Measurements from ENCODE around the gene ZNF776. TPM values are rescaled to one million over a fixed set of nuclear protein-coding genes. Genes with fewer than 3 reads are reported as not detected.

ZNF776 gene
- polyA plus RNA-seq, 1 donor (not counting 4 experiments of a cell fraction or from before 2014, with no cell fraction given): 7.4 TPM

GRCh38 chr19:57719424-57719823 lies 27.2 kb upstream of the ZNF776 start:
- no peak for FAIRE-seq
- Histone ChIP-seq H3K4me3 (ENCODE audit: control insufficient read depth in 2 of 3, extremely low read depth in 1 of 3, insufficient read depth in 2 of 3, low read depth in 1 of 3, low read length in 3 of 3) (no peak overlapping the region), H3K9ac (ENCODE audit: control insufficient read depth, extremely low read depth, insufficient read depth, low read length) (no peak overlapping the region), H3K27me3 (ENCODE audit: control insufficient read depth, extremely low read depth, insufficient read depth, low read length) (no peaks in the 10 kb centered on the region), H4K20me1 (ENCODE audit: control insufficient read depth, extremely low read depth, insufficient read depth, low read length) (no peaks in the 10 kb centered on the region), H3K36me3 (ENCODE audit: control insufficient read depth in 2 of 2, extremely low read depth in 1 of 2, insufficient read depth in 2 of 2, low read length in 2 of 2) (peaks cover 15 to 16% of the 10 kb centered on the region in 2 experiments), H3K9me3 (ENCODE audit: control insufficient read depth, low read depth, low read length) (peaks cover 8% of the 10 kb centered on the region), H3K9me1 (ENCODE audit: control insufficient read depth, extremely low read depth, insufficient read depth, low read length) (no peaks in the 10 kb centered on the region), H3K27ac (ENCODE audit: control insufficient read depth, insufficient read depth, low read length) (no peak overlapping the region), H3K4me1 (ENCODE audit: control insufficient read depth, extremely low read depth, insufficient read depth, low read length) (no peaks in the 10 kb centered on the region), H2AFZ (ENCODE audit: control insufficient read depth, low read length) (no peak overlapping the region), H3K79me2 (ENCODE audit: control insufficient read depth, insufficient read depth, low read length) (no peaks in the 10 kb centered on the region), H3K4me2 (ENCODE audit: control insufficient read depth, extremely low read depth, insufficient read depth, low read depth, low read length) (no peak overlapping the region)
- DNase-seq (ENCODE audit: low read depth, low spot score): no peak
- dilution Hi-C loops (cut with MboI; ENCODE audit: extremely low pct_ligation_motif_present, low sequenced_read_pairs): no loop called here
- no peak for TF ChIP-seq CTCF (optimal IDR thresholded peaks at IDR 0.05 in 1 of 3, IDR thresholded peaks at IDR 0.05 in 1 of 3, conservative IDR thresholded peaks at IDR 0.05 in 1 of 3; ENCODE audit: extremely low read depth in 1 of 3, insufficient read depth in 2 of 3, low read length in 3 of 3)
- TF ChIP-seq EZH2 (IDR thresholded peaks at IDR 0.05; ENCODE audit: low read length): no peak

GRCh38 chr19:57719901-57720519 lies 26.6 kb upstream of the ZNF776 start:
- H3K27ac ChIP-seq (ENCODE audit: control insufficient read depth, insufficient read depth, low read length): no peak overlapping the region
- DNase-seq (ENCODE audit: low read depth, low spot score): no peak
- H3K9me1 ChIP-seq (ENCODE audit: control insufficient read depth, extremely low read depth, insufficient read depth, low read length): no peaks in the 10 kb centered on the region
- TF ChIP-seq CTCF (optimal IDR thresholded peaks at IDR 0.05 in 1 of 3, IDR thresholded peaks at IDR 0.05 in 1 of 3, conservative IDR thresholded peaks at IDR 0.05 in 1 of 3; ENCODE audit: extremely low read depth in 1 of 3, insufficient read depth in 2 of 3, low read length in 3 of 3) (no peak), EZH2 (IDR thresholded peaks at IDR 0.05; ENCODE audit: low read length) (no peak)
- peaks cover 8% of the 10 kb centered on the region for H3K9me3 ChIP-seq (ENCODE audit: control insufficient read depth, low read depth, low read length)
- H3K79me2 ChIP-seq (ENCODE audit: control insufficient read depth, insufficient read depth, low read length): no peaks in the 10 kb centered on the region
- H3K4me1 ChIP-seq (ENCODE audit: control insufficient read depth, extremely low read depth, insufficient read depth, low read length): no peaks in the 10 kb centered on the region
- no peak overlapping the region for H3K9ac ChIP-seq (ENCODE audit: control insufficient read depth, extremely low read depth, insufficient read depth, low read length)
- no peaks in the 10 kb centered on the region for H3K27me3 ChIP-seq (ENCODE audit: control insufficient read depth, extremely low read depth, insufficient read depth, low read length)
- dilution Hi-C loops (cut with MboI; ENCODE audit: extremely low pct_ligation_motif_present, low sequenced_read_pairs): no loop called here
- H3K4me2 ChIP-seq (ENCODE audit: control insufficient read depth, extremely low read depth, insufficient read depth, low read depth, low read length): no peak overlapping the region
- no peaks in the 10 kb centered on the region for H4K20me1 ChIP-seq (ENCODE audit: control insufficient read depth, extremely low read depth, insufficient read depth, low read length)
- no peak for FAIRE-seq
- no peak overlapping the region for H2AFZ ChIP-seq (ENCODE audit: control insufficient read depth, low read length)
- H3K36me3 ChIP-seq (ENCODE audit: control insufficient read depth in 2 of 2, extremely low read depth in 1 of 2, insufficient read depth in 2 of 2, low read length in 2 of 2): peaks cover 15 to 16% of the 10 kb centered on the region in 2 experiments
- H3K4me3 ChIP-seq (ENCODE audit: control insufficient read depth in 2 of 3, extremely low read depth in 1 of 3, insufficient read depth in 2 of 3, low read depth in 1 of 3, low read length in 3 of 3): no peak overlapping the region

Measured in keratinocyte (primary cell).